ENCODE data around the gene HERPUD1. TPM values are rescaled to one million over a fixed set of nuclear protein-coding genes. Genes with fewer than 3 reads are reported as not detected.

The HERPUD1 gene
- total RNA-seq, 1 experiment from 2014 or later, result 35.3 TPM

DNA sequence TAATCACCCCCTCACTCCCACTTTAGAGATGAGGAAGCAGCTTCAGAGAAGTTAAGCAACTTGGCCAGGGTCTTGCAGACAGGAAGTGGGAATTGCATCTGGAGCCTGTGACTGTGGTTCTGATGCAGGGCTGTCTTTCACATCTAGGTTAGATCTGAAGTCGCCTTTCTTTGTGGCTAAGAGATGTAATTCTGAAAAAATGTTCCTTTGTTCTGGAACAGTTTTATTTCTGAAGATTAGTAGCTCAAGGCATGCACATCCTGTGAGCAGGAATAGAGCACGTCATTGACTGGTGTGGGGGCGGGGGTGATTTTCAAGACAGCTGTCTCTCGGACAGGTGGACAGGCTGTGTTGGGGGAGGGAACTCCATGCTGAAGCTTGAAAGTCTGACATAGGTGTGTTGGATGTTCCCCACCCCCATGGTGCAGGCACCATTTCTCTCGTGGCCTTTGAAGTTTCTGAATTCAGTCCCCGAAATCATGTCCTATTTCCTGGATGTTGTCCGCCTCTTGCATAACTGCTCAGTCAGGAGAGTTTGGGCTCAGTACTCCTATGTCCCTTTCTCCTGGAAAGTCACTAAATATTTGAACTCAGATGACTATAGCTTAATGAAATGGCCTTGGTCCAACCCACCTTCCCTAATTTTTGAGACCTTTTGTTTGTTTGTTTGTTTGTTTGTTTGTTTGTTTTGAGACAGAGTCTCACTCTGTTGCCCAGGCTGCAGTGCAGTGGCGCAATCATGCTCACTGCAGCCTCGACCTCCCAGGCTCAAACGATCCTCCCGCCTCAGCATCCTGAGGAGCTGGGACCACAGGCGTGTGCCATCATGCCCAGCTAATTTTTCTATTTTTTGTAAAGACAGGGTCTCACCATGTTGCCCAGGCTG is 21.0 kb upstream of the HERPUD1 start:
- H3K79me2 ChIP-seq (ENCODE audit: low read depth), result no peaks in the 10 kb centered on the region
- H4K20me1 ChIP-seq (ENCODE audit: insufficient read depth), result no peaks in the 10 kb centered on the region
- no peak for TF ChIP-seq EZH2 (IDR thresholded peaks at IDR 0.05; ENCODE audit: low read depth)
- TF ChIP-seq, protein P1, sequence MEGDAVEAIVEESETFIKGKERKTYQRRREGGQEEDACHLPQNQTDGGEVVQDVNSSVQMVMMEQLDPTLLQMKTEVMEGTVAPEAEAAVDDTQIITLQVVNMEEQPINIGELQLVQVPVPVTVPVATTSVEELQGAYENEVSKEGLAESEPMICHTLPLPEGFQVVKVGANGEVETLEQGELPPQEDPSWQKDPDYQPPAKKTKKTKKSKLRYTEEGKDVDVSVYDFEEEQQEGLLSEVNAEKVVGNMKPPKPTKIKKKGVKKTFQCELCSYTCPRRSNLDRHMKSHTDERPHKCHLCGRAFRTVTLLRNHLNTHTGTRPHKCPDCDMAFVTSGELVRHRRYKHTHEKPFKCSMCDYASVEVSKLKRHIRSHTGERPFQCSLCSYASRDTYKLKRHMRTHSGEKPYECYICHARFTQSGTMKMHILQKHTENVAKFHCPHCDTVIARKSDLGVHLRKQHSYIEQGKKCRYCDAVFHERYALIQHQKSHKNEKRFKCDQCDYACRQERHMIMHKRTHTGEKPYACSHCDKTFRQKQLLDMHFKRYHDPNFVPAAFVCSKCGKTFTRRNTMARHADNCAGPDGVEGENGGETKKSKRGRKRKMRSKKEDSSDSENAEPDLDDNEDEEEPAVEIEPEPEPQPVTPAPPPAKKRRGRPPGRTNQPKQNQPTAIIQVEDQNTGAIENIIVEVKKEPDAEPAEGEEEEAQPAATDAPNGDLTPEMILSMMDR (conservative IDR thresholded peaks at IDR 0.05), result no peak
- no peak overlapping the region for H3K4me3 ChIP-seq
- H3K4me1 ChIP-seq (replicated peaks; ENCODE audit: insufficient read depth), result 0 out of 2 replicates have a peak, but pooled peaks cover 3% of the 10 kb centered on the region
- no peaks in the 10 kb centered on the region for H3K27me3 ChIP-seq (ENCODE audit: insufficient read depth, low read depth)
- H3K27ac ChIP-seq, result no peak overlapping the region
- BruUV-seq (replicated peaks), result no TSS peak
- intact Hi-C loops (cut with micrococcal nuclease; ENCODE audit: unreplicated experiment), result no loop called here
- no peak overlapping the region for H3K4me2 ChIP-seq
- no peaks in the 10 kb centered on the region for H3K9me3 ChIP-seq (ENCODE audit: insufficient read depth, low read depth)
- CTCF ChIA-PET, result no interaction called here
- H2AFZ ChIP-seq, result no peak overlapping the region
- DNase-seq, result no peak
- H3K9me2 ChIP-seq (ENCODE audit: insufficient read depth), result no peaks in the 10 kb centered on the region
- H3F3A ChIP-seq (ENCODE audit: insufficient read depth, low read depth), result no peaks in the 10 kb centered on the region
- H3K36me3 ChIP-seq (ENCODE audit: low read depth), result no peaks in the 10 kb centered on the region
- POLR2A ChIA-PET (ENCODE audit: unreplicated experiment), result interaction anchor here (0.6 kb wide), 1 partner anchor 273 kb away, joined by 4 read pairs; no protein-coding TSS in a partner anchor

DNA sequence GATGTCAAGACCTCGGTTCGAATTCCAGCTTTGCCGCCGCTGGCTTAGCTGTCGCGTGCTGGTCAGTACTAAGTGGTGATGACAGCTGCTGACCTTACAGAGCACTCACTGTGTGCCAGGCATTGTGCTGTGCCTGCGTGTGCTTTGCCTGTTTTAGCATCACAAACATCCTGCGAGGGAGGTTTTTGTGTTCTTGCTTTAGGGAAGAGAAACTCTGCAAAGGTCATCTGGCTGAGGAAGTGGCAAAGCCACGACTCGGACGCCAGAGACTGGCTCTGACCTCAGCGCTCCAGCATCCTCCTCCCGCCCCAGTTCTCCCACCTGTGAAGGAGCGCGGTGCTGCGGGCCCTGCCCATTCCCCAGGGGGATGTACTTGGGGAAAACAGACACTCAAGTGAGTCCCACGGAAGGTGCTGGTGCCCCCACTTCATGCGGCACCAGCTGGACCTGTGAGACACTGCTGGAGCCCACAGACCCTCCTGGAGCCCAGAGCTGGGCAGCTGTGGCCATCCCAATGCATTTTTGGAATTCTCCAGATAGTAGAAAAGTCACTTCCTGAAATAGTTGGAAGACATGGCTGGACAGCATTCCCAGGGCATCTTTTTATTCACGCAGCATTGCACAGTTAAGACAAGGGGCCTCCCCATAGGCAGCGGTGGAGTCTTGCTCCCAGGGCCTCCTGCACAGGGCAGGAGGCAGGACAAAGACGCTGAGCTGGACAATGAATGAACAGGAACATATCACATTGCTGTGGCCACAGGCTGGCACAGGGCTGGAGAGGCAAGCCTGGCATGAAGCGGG is 20.0 kb upstream of the HERPUD1 start:
- POLR2A ChIA-PET (ENCODE audit: unreplicated experiment), result interaction anchor here (0.5 kb wide), 1 partner anchor 20 kb away, joined by 4 read pairs; the partner anchor contains the start of gene HERPUD1
- Histone ChIP-seq H3K4me2 (no peak overlapping the region), H3K9me2 (ENCODE audit: insufficient read depth) (no peaks in the 10 kb centered on the region), H3K4me1 (replicated peaks; ENCODE audit: insufficient read depth) (0 out of 2 replicates have a peak, but pooled peaks cover 3% of the 10 kb centered on the region), H3K79me2 (ENCODE audit: low read depth) (no peaks in the 10 kb centered on the region), H3F3A (ENCODE audit: insufficient read depth, low read depth) (no peaks in the 10 kb centered on the region), H3K27me3 (ENCODE audit: insufficient read depth, low read depth) (no peaks in the 10 kb centered on the region), H3K9me3 (ENCODE audit: insufficient read depth, low read depth) (no peaks in the 10 kb centered on the region), H3K27ac (no peak overlapping the region), H2AFZ (no peak overlapping the region), H3K36me3 (ENCODE audit: low read depth) (no peaks in the 10 kb centered on the region), H4K20me1 (ENCODE audit: insufficient read depth) (no peaks in the 10 kb centered on the region), H3K4me3 (no peak overlapping the region)
- TF ChIP-seq, protein P1 (conservative IDR thresholded peaks at IDR 0.05), result no peak
- TF ChIP-seq EZH2 (IDR thresholded peaks at IDR 0.05; ENCODE audit: low read depth), result no peak
- no TSS peak for BruUV-seq (replicated peaks)
- no peak for DNase-seq
- CTCF ChIA-PET, result no interaction called here
- intact Hi-C loops (cut with micrococcal nuclease; ENCODE audit: unreplicated experiment), result no loop called here
